K562 (cell line): ENCODE measurements around the gene OSCAR. TPM values are rescaled to one million over a fixed set of nuclear protein-coding genes. Genes with fewer than 3 reads are reported as not detected.
A peak's percentile ranks its signal among the peaks of the same experiment; 100 is the strongest.

Source experiments
- CBX8 ChIP-seq: fragments of 200-600 bp; sonication (generic); IDR thresholded peaks from 2 replicates; pipeline ENCODE4 v1.6.1; 2012; ENCODE audit warnings: borderline replicate concordance, mixed run types, low read depth, mild to moderate bottlenecking, moderate library complexity, mixed read lengths, low read length, control low read depth, inconsistent platforms; ENCODE audit not compliant: poor library complexity, severe bottlenecking; ENCODE audit errors: extremely low read depth
- CEBPG ChIP-seq, 3 experiments: fragments of 200-800 bp in 1 of 3; sonication (Bioruptor generic) in 1 of 3; sonication (generic) in 1 of 3; formaldehyde crosslinking in 1 of 3; IDR thresholded peaks in 2 of 3; conservative IDR thresholded peaks in 1 of 3; 2 replicates each; pipeline versions ENCODE4 v1.6.1 to v1.8.0; 2016 to 2022; ENCODE audit warnings: missing compliant biosample characterization in 2 of 3, missing genetic modification characterization in 2 of 3, mild to moderate bottlenecking in 1 of 3, missing genetic modification reagents in 1 of 3
- CXXC5 ChIP-seq: fragments of 250-450 bp; sonication (Bioruptor Pico); IDR thresholded peaks from 2 replicates; pipeline ENCODE4 v1.8.0; 2022; ENCODE audit warnings: inconsistent platforms, mild to moderate bottlenecking, moderate library complexity
- FOXJ2 ChIP-seq: fragments of 200-800 bp; sonication (Bioruptor generic); IDR thresholded peaks from 2 replicates; pipeline ENCODE4 v1.6.1; 2016; ENCODE audit warnings: missing genetic modification characterization, missing compliant biosample characterization
- TAL1 ChIP-seq: fragments of 450-650 bp; IDR thresholded peaks from 2 replicates; pipeline ENCODE4 v1.6.1; 2016; ENCODE audit warnings: mild to moderate bottlenecking
- ZNF239 ChIP-seq: fragments of 250-450 bp; sonication (Bioruptor Pico); IDR thresholded peaks from 2 replicates; pipeline ENCODE4 v1.4.0; 2020; ENCODE audit warnings: mild to moderate bottlenecking
- ZNF354B ChIP-seq: fragments of 250-450 bp; sonication (Bioruptor Pico); IDR thresholded peaks from 2 replicates; pipeline ENCODE4 v1.4.0; 2020
- ZNF780A ChIP-seq: fragments of 250-450 bp; sonication (Bioruptor Pico); IDR thresholded peaks from 2 replicates; pipeline ENCODE4 v1.5.0; 2021; ENCODE audit warnings: mild to moderate bottlenecking
- polyA plus RNA-seq, 8 experiments: library from polyadenylated mRNA; depleted of rRNA in 4 of 8; stranded (reverse) in 5 of 8; unstranded in 3 of 8; fragments of >200 nt; fragmentation: Nextera tagmentation in 2 of 8; fragmentation: Illumina TruSeq in 1 of 8; extraction: Ambion mirVana in 2 of 8; extraction: Trizol in 1 of 8; gene quantifications; 2 replicates each; pipeline versions ENCODE4 v1.2.1 to v1.2.3, GENCODE V29; 2011 to 2014; ENCODE audit warnings: inconsistent platforms in 1 of 8, missing spikeins in 1 of 8
- total RNA-seq, 7 experiments: library from RNA; depleted of rRNA in 6 of 7; stranded (reverse); fragments of >200 nt in 6 of 7; fragmentation: Illumina TruSeq in 2 of 7; extraction: Trizol in 2 of 7; gene quantifications; 2 replicates each; pipeline versions ENCODE4 v1.2.1 to v1.2.3, GENCODE V29; 2011 to 2021; ENCODE audit warnings: low replicate concordance in 1 of 7
- TF ChIP-seq, protein P1 (sequence below): sonication (generic); formaldehyde crosslinking; IDR thresholded peaks from 2 replicates; pipeline ENCODE4 v1.8.1; 2023; ENCODE audit warnings: mild to moderate bottlenecking, missing genetic modification reagents, moderate library complexity
- TF ChIP-seq, protein P2 (sequence below): fragments of 450-650 bp; IDR thresholded peaks from 2 replicates; pipeline ENCODE4 v1.6.1; 2016; ENCODE audit warnings: antibody characterized with exemption
- TF ChIP-seq, protein P3 (sequence below), 2 experiments: fragments of 450-650 bp; formaldehyde crosslinking in 1 of 2; IDR thresholded peaks; 2 replicates each; pipeline versions ENCODE4 v1.4.0 to v1.6.1; 2014 to 2020; ENCODE audit warnings: mild to moderate bottlenecking in 2 of 2, borderline replicate concordance in 1 of 2, low read depth in 1 of 2
- TF ChIP-seq, protein P4 (sequence below), 2 experiments: IDR thresholded peaks; 2 replicates each; pipeline ENCODE4 v1.6.1; 2011; ENCODE audit warnings: borderline replicate concordance in 1 of 2, control low read depth in 1 of 2, low read depth in 1 of 2, low read length in 1 of 2, mild to moderate bottlenecking in 1 of 2, mixed read lengths in 1 of 2, moderate library complexity in 1 of 2; ENCODE audit not compliant: insufficient read depth in 1 of 2, insufficient read length in 1 of 2, poor library complexity in 1 of 2, severe bottlenecking in 1 of 2; ENCODE audit errors: extremely low read depth in 1 of 2

The OSCAR gene
- total and polyA plus RNA-seq, 9 of the 15 experiments (the other 6 are each of a cell fraction or from before 2014, with no cell fraction given): 0.09 to 0.62 (median 0.13) TPM; not detected in 5

DNA sequence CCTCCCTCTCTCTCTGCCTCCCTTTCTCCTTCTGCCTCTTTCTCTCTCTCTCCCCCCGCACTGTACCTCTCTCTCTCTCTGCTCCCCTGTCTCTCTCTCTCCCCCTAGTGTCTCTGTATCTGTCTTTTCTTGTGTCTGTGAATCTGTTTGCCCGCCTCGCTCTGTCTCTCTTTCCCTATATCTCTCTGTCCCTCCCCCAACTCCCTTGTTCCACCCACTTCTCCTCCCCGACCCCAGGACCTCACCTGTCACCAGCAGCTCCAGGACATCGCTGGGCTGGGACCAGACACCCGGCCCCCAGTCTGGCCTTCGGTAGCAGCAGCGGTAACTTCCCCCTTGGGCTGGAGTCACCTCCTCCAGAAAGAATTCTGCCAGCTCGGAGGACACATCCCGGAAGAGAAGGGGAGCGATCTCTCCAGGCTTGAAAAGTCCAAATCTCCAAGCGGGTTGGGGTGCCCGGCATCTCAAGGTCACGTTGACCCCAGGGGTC, 3.9 kb downstream of the OSCAR start (continued):
- TF ChIP-seq, protein P1, sequence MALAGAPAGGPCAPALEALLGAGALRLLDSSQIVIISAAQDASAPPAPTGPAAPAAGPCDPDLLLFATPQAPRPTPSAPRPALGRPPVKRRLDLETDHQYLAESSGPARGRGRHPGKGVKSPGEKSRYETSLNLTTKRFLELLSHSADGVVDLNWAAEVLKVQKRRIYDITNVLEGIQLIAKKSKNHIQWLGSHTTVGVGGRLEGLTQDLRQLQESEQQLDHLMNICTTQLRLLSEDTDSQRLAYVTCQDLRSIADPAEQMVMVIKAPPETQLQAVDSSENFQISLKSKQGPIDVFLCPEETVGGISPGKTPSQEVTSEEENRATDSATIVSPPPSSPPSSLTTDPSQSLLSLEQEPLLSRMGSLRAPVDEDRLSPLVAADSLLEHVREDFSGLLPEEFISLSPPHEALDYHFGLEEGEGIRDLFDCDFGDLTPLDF (CRISPR knock-in tag): no peak
- TF ChIP-seq CEBPG (CRISPR knock-in tag; IDR thresholded peaks at IDR 0.05): no peak
- no peak for TF ChIP-seq CEBPG (tag; conservative IDR thresholded peaks at IDR 0.05 in 1 of 2, IDR thresholded peaks at IDR 0.05 in 1 of 2)
- TF ChIP-seq ZNF780A (CRISPR knock-in tag): no peak
- no peak for TF ChIP-seq ZNF354B
- TF ChIP-seq, protein P2, sequence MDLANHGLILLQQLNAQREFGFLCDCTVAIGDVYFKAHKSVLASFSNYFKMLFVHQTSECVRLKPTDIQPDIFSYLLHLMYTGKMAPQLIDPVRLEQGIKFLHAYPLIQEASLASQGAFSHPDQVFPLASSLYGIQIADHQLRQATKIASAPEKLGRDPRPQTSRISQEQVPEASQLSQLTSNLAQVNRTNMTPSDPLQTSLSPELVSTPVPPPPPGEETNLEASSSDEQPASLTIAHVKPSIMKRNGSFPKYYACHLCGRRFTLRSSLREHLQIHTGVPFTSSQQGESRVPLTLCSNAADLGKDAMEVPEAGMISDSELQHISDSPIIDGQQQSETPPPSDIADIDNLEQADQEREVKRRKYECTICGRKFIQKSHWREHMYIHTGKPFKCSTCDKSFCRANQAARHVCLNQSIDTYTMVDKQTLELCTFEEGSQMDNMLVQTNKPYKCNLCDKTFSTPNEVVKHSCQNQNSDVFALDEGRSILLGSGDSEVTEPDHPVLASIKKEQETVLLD: peak; percentile 41; the same call in 1 of the 2 replicates
- TF ChIP-seq TAL1: no peak
- TF ChIP-seq ZNF239 (CRISPR knock-in tag): no peak
- TF ChIP-seq CBX8: no peak
- TF ChIP-seq CXXC5 (CRISPR knock-in tag): no peak
- TF ChIP-seq, protein P3, sequence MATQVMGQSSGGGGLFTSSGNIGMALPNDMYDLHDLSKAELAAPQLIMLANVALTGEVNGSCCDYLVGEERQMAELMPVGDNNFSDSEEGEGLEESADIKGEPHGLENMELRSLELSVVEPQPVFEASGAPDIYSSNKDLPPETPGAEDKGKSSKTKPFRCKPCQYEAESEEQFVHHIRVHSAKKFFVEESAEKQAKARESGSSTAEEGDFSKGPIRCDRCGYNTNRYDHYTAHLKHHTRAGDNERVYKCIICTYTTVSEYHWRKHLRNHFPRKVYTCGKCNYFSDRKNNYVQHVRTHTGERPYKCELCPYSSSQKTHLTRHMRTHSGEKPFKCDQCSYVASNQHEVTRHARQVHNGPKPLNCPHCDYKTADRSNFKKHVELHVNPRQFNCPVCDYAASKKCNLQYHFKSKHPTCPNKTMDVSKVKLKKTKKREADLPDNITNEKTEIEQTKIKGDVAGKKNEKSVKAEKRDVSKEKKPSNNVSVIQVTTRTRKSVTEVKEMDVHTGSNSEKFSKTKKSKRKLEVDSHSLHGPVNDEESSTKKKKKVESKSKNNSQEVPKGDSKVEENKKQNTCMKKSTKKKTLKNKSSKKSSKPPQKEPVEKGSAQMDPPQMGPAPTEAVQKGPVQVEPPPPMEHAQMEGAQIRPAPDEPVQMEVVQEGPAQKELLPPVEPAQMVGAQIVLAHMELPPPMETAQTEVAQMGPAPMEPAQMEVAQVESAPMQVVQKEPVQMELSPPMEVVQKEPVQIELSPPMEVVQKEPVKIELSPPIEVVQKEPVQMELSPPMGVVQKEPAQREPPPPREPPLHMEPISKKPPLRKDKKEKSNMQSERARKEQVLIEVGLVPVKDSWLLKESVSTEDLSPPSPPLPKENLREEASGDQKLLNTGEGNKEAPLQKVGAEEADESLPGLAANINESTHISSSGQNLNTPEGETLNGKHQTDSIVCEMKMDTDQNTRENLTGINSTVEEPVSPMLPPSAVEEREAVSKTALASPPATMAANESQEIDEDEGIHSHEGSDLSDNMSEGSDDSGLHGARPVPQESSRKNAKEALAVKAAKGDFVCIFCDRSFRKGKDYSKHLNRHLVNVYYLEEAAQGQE (IDR thresholded peaks at IDR 0.05; ENCODE audit: borderline replicate concordance): no peak
- TF ChIP-seq, protein P3 (CRISPR knock-in tag; IDR thresholded peaks at IDR 0.05; ENCODE audit: low read depth): no peak
- TF ChIP-seq, protein P4, sequence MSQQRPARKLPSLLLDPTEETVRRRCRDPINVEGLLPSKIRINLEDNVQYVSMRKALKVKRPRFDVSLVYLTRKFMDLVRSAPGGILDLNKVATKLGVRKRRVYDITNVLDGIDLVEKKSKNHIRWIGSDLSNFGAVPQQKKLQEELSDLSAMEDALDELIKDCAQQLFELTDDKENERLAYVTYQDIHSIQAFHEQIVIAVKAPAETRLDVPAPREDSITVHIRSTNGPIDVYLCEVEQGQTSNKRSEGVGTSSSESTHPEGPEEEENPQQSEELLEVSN (IDR thresholded peaks at IDR 0.05; ENCODE audit: borderline replicate concordance in 1 of 2, extremely low read depth in 1 of 2, insufficient read depth in 1 of 2, insufficient read length in 1 of 2, low read depth in 1 of 2, low read length in 1 of 2, poor library complexity in 1 of 2, severe bottlenecking in 1 of 2): no peak
- TF ChIP-seq FOXJ2 (tag): no peak
